HG03378 (cell line): ENCODE results near the gene DICER1.
"Not testable (repeated sequence)": the region's sequence is repeated elsewhere in the genome, so short reads cannot be mapped to it uniquely, and the experiment has no call there.

Experiments used
- ATAC-seq: cut with Tn5 transposase; IDR thresholded peaks from one replicate; pipeline ENCODE4 v1.9.1; 2021; ENCODE audit warnings: mild to moderate bottlenecking, moderate library complexity; ENCODE audit not compliant: unreplicated experiment

DICER1 gene

GRCh38 chr14:95150910-95151309, 6.4 kb downstream of the DICER1 start:
- no peak for ATAC-seq

GRCh38 chr14:95149441-95149840, 7.9 kb downstream of the DICER1 start:
- no peak for ATAC-seq

- no peak for ATAC-seq
These were observed 9.7 kb downstream of the DICER1 start for GRCh38 chr14:95147597-95147996.

- ATAC-seq: no peak
These were observed 11.1 kb downstream of the DICER1 start for GRCh38 chr14:95146079-95146771.

- ATAC-seq: no peak
These were observed 12.5 kb downstream of the DICER1 start for GRCh38 chr14:95144849-95145248.

GRCh38 chr14:95143808-95144620, 13.3 kb downstream of the DICER1 start:
- ATAC-seq: no peak

- ATAC-seq: no peak
These were observed 15.1 kb downstream of the DICER1 start for GRCh38 chr14:95142208-95142607.

GRCh38 chr14:95141684-95142083, 15.6 kb downstream of the DICER1 start:
- no peak for ATAC-seq

- no peak for ATAC-seq
These were observed 17.1 kb downstream of the DICER1 start for GRCh38 chr14:95140060-95140858.

- no peak for ATAC-seq
These were observed 18.5 kb downstream of the DICER1 start for GRCh38 chr14:95138876-95139275.

GRCh38 chr14:95138455-95138854, 18.9 kb downstream of the DICER1 start:
- ATAC-seq: not testable (repeated sequence)

- ATAC-seq: no peak
These were observed 19.5 kb downstream of the DICER1 start for GRCh38 chr14:95137804-95138167.

GRCh38 chr14:95137164-95137803, 20.0 kb downstream of the DICER1 start:
- ATAC-seq: no peak

- no peak for ATAC-seq
These were observed 20.7 kb downstream of the DICER1 start for GRCh38 chr14:95136631-95137030.

GRCh38 chr14:95134304-95134933, 22.9 kb downstream of the DICER1 start:
- ATAC-seq: no peak

GRCh38 chr14:95133282-95133681, 24.0 kb downstream of the DICER1 start:
- ATAC-seq: no peak

GRCh38 chr14:95132760-95133159, 24.6 kb downstream of the DICER1 start:
- ATAC-seq: no peak

GRCh38 chr14:95130549-95130948, 26.8 kb downstream of the DICER1 start:
- no peak for ATAC-seq

- ATAC-seq: no peak
These were observed 29.2 kb downstream of the DICER1 start for GRCh38 chr14:95128140-95128539.

GRCh38 chr14:95127531-95127911, 29.8 kb downstream of the DICER1 start:
- no peak for ATAC-seq
